ENCODE data around the gene MYL9.

- TF ChIP-seq, protein P1, sequence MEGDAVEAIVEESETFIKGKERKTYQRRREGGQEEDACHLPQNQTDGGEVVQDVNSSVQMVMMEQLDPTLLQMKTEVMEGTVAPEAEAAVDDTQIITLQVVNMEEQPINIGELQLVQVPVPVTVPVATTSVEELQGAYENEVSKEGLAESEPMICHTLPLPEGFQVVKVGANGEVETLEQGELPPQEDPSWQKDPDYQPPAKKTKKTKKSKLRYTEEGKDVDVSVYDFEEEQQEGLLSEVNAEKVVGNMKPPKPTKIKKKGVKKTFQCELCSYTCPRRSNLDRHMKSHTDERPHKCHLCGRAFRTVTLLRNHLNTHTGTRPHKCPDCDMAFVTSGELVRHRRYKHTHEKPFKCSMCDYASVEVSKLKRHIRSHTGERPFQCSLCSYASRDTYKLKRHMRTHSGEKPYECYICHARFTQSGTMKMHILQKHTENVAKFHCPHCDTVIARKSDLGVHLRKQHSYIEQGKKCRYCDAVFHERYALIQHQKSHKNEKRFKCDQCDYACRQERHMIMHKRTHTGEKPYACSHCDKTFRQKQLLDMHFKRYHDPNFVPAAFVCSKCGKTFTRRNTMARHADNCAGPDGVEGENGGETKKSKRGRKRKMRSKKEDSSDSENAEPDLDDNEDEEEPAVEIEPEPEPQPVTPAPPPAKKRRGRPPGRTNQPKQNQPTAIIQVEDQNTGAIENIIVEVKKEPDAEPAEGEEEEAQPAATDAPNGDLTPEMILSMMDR (IDR thresholded peaks at IDR 0.05; ENCODE audit: poor library complexity, severe bottlenecking): no peak
- TF ChIP-seq, protein P2, sequence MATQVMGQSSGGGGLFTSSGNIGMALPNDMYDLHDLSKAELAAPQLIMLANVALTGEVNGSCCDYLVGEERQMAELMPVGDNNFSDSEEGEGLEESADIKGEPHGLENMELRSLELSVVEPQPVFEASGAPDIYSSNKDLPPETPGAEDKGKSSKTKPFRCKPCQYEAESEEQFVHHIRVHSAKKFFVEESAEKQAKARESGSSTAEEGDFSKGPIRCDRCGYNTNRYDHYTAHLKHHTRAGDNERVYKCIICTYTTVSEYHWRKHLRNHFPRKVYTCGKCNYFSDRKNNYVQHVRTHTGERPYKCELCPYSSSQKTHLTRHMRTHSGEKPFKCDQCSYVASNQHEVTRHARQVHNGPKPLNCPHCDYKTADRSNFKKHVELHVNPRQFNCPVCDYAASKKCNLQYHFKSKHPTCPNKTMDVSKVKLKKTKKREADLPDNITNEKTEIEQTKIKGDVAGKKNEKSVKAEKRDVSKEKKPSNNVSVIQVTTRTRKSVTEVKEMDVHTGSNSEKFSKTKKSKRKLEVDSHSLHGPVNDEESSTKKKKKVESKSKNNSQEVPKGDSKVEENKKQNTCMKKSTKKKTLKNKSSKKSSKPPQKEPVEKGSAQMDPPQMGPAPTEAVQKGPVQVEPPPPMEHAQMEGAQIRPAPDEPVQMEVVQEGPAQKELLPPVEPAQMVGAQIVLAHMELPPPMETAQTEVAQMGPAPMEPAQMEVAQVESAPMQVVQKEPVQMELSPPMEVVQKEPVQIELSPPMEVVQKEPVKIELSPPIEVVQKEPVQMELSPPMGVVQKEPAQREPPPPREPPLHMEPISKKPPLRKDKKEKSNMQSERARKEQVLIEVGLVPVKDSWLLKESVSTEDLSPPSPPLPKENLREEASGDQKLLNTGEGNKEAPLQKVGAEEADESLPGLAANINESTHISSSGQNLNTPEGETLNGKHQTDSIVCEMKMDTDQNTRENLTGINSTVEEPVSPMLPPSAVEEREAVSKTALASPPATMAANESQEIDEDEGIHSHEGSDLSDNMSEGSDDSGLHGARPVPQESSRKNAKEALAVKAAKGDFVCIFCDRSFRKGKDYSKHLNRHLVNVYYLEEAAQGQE (IDR thresholded peaks at IDR 0.05; ENCODE audit: borderline replicate concordance): no peak
- TF ChIP-seq POLR2AphosphoS5 (IDR thresholded peaks at IDR 0.05) (no peak), TAF1 (IDR thresholded peaks at IDR 0.05; ENCODE audit: low read depth) (no peak), SMC3 (conservative IDR thresholded peaks at IDR 0.05; ENCODE audit: poor library complexity) (no peak), EZH2 (IDR thresholded peaks at IDR 0.05; ENCODE audit: borderline replicate concordance, insufficient read depth, low read length, poor library complexity, severe bottlenecking) (no peak)
Measured at GRCh38 chr20:36532822-36533221, 8.5 kb upstream of the MYL9 start.
